LNCAP (cell line): ENCODE results near the gene CHRNB1.

Experiments used
- CTCF ChIP-seq: fragments of 450-650 bp; IDR thresholded peaks from 2 replicates; pipeline ENCODE4 v1.5.1; 2017; ENCODE audit warnings: mild to moderate bottlenecking

The CHRNB1 gene

GRCh38 chr17:7484067-7484918 is 39.4 kb downstream of the CHRNB1 start, which contains the start of gene POLR2A:
Gene POLR2A (plus strand): TSS chr17:7484366.
- no peak for TF ChIP-seq CTCF

GRCh38 chr17:7484919-7485377 is 40.1 kb downstream of the CHRNB1 start:
- no peak for TF ChIP-seq CTCF

- TF ChIP-seq CTCF, result no peak
These were observed 41.3 kb downstream of the CHRNB1 start for GRCh38 chr17:7486181-7486580.

- TF ChIP-seq CTCF, result no peak
These were observed 45.3 kb downstream of the CHRNB1 start for GRCh38 chr17:7490144-7490543.

GRCh38 chr17:7491583-7491982 is 46.7 kb downstream of the CHRNB1 start:
- no peak for TF ChIP-seq CTCF

- no peak for TF ChIP-seq CTCF
These were observed 49.1 kb downstream of the CHRNB1 start for GRCh38 chr17:7493941-7494340.

GRCh38 chr17:7495906-7496434 is 51.1 kb downstream of the CHRNB1 start:
- no peak for TF ChIP-seq CTCF
